CD14-positive monocyte (primary cell): ENCODE results near the gene TMEM209. TPM values are rescaled to one million over a fixed set of nuclear protein-coding genes. Genes with fewer than 3 reads are reported as not detected.

Experiments
- DNase-seq, 3 donors: peaks; one replicate each; pipeline ENCODE4 v3.0.0-alpha.2; 2011 to 2022
- H2AFZ ChIP-seq: 2 replicates; pipeline ENCODE4 v1.6.0; 2012; ENCODE audit warnings: mild to moderate bottlenecking, low read depth, low read length, inconsistent platforms; ENCODE audit not compliant: insufficient read depth, poor library complexity, severe bottlenecking
- H3K27ac ChIP-seq, 2 donors: 1 replicate in 1 of 2; 2 replicates in 1 of 2; pipeline ENCODE4 v1.5.1; 2012 to 2013; ENCODE audit warnings: low read length in 2 of 2, control low read depth in 1 of 2, inconsistent platforms in 1 of 2, low read depth in 1 of 2, mild to moderate bottlenecking in 1 of 2
- H3K27me3 ChIP-seq, 2 donors: one replicate each; pipeline versions ENCODE4 v1.6.0 to v1.6.1; 2011 to 2013; ENCODE audit warnings: low read length in 2 of 2; ENCODE audit not compliant: control insufficient read depth in 2 of 2, insufficient read depth in 2 of 2
- H3K36me3 ChIP-seq, 2 donors: replicated peaks in 1 of 2; 1 replicate in 1 of 2; 2 replicates in 1 of 2; pipeline versions ENCODE4 v1.5.1 to v1.6.1; 2012 to 2013; ENCODE audit warnings: low read length in 2 of 2, control low read depth in 1 of 2, inconsistent platforms in 1 of 2, mild to moderate bottlenecking in 1 of 2; ENCODE audit not compliant: insufficient read depth in 2 of 2, control insufficient read depth in 1 of 2
- H3K4me1 ChIP-seq, 2 donors: 1 replicate in 1 of 2; 2 replicates in 1 of 2; pipeline versions ENCODE4 v1.5.1 to v1.6.1; 2012 to 2013; ENCODE audit warnings: low read length in 2 of 2, control low read depth in 1 of 2, inconsistent platforms in 1 of 2, mild to moderate bottlenecking in 1 of 2, moderate library complexity in 1 of 2; ENCODE audit not compliant: insufficient read depth in 2 of 2, control insufficient read depth in 1 of 2
- H3K4me2 ChIP-seq: replicated peaks from 2 replicates; pipeline ENCODE3; 2012; ENCODE audit warnings: low read length, moderate library complexity, mild to moderate bottlenecking; ENCODE audit not compliant: poor library complexity, severe bottlenecking; ENCODE audit errors: extremely low read depth
- H3K4me3 ChIP-seq, 3 experiments: fragments of 200-600 bp in 1 of 3; sonication (generic) in 1 of 3; replicated peaks in 1 of 3; 1 replicate in 2 of 3; 2 replicates in 1 of 3; pipeline ENCODE4 v1.5.1; 2011 to 2013; ENCODE audit warnings: low read length in 3 of 3, mild to moderate bottlenecking in 3 of 3, control low read depth in 2 of 3, low read depth in 2 of 3, inconsistent platforms in 1 of 3, moderate library complexity in 1 of 3
- H3K79me2 ChIP-seq: 2 replicates; pipeline ENCODE4 v1.6.0; 2012; ENCODE audit warnings: mild to moderate bottlenecking, control low read depth, inconsistent platforms, low read length, moderate library complexity; ENCODE audit not compliant: insufficient read depth
- H3K9ac ChIP-seq: 2 replicates; pipeline ENCODE4 v1.6.0; 2017; ENCODE audit warnings: low read length, mild to moderate bottlenecking; ENCODE audit not compliant: insufficient read depth, poor library complexity, severe bottlenecking
- H3K9me3 ChIP-seq, 2 donors: replicated peaks in 1 of 2; 1 replicate in 1 of 2; 2 replicates in 1 of 2; pipeline versions ENCODE4 v1.5.1 to v1.6.1; 2012 to 2013; ENCODE audit warnings: low read length in 2 of 2, control low read depth in 1 of 2; ENCODE audit not compliant: control insufficient read depth in 1 of 2, insufficient read depth in 1 of 2
- H4K20me1 ChIP-seq: 2 replicates; pipeline ENCODE4 v1.6.0; 2012; ENCODE audit warnings: mild to moderate bottlenecking, low read length, control low read depth, moderate library complexity; ENCODE audit not compliant: insufficient read depth
- H3K27ac Mint-ChIP-seq, 7 donors: one replicate each; pipeline ENCODE4 v1.8.0; 2020; ENCODE audit warnings: mild to moderate bottlenecking in 7 of 7, mixed read lengths in 7 of 7, moderate library complexity in 6 of 7, inconsistent platforms in 2 of 7
- H3K27me3 Mint-ChIP-seq, 3 donors: one replicate each; pipeline ENCODE4 v1.8.0; 2021 to 2022; ENCODE audit warnings: low read depth in 3 of 3, mild to moderate bottlenecking in 3 of 3, mixed read lengths in 3 of 3, moderate library complexity in 3 of 3, inconsistent platforms in 1 of 3
- H3K36me3 Mint-ChIP-seq, 2 donors: one replicate each; pipeline ENCODE4 v1.8.0; 2020; ENCODE audit warnings: mixed read lengths in 2 of 2, inconsistent platforms in 1 of 2, mild to moderate bottlenecking in 1 of 2
- H3K4me1 Mint-ChIP-seq: one replicate; pipeline ENCODE4 v1.8.0; 2020; ENCODE audit warnings: mild to moderate bottlenecking, mixed read lengths
- H3K4me3 Mint-ChIP-seq, 2 donors: one replicate each; pipeline ENCODE4 v1.8.0; 2020; ENCODE audit warnings: mild to moderate bottlenecking in 2 of 2, mixed read lengths in 2 of 2, moderate library complexity in 1 of 2
- H3K9me3 Mint-ChIP-seq, 7 donors: one replicate each; pipeline ENCODE4 v1.8.0; 2020 to 2022; ENCODE audit warnings: mixed read lengths in 7 of 7, mild to moderate bottlenecking in 6 of 7, moderate library complexity in 6 of 7, inconsistent platforms in 2 of 7
- CTCF ChIP-seq: fragments of 200-600 bp; IDR thresholded peaks from one replicate; pipeline ENCODE4 v1.8.0; 2022; ENCODE audit warnings: antibody characterized with exemption, mild to moderate bottlenecking
- WGBS: methylation state at CpG from one replicate; pipeline ENCODE4 v1.1.5; 2013; ENCODE audit warnings: missing lambda C conversion rate; ENCODE audit not compliant: insufficient coverage; 5-methylcytosine and 5-hydroxymethylcytosine counted together
- intact Hi-C, 2 donors: fragments of 100-400 bp; cut with micrococcal nuclease; formaldehyde crosslinking; loops; one replicate each; pipeline versions ENCODE4 v1.15.0 to v1.15.1; 2023
- polyA plus RNA-seq, 3 donors: library from polyadenylated mRNA; depleted of rRNA in 1 of 3; unstranded in 2 of 3; stranded (reverse) in 1 of 3; fragments of 300-500 nt in 2 of 3; fragments of >200 nt in 1 of 3; fragmentation: Illumina TruSeq in 2 of 3; gene quantifications; 1 replicate in 2 of 3; 2 replicates in 1 of 3; pipeline ENCODE4 v1.2.3, GENCODE V29; 2012 to 2021

TMEM209 gene
- polyA plus RNA-seq, 3 donors: 7.7 to 16.7 (median 9.6) TPM

- no peak overlapping the region for H3K27ac ChIP-seq
- H4K20me1 ChIP-seq: no peaks in the 10 kb centered on the region
- no peaks in the 10 kb centered on the region for H3K4me1 Mint-ChIP-seq
- H3K36me3 ChIP-seq: peaks cover 73 to 95% of the 10 kb centered on the region in 2 donors
- intact Hi-C loops: no loop called here
- no peaks in the 10 kb centered on the region for H3K27me3 ChIP-seq
- DNase-seq: no peak
- no peaks in the 10 kb centered on the region for H3K27me3 Mint-ChIP-seq
- no peak overlapping the region for H3K9ac ChIP-seq
- H3K9me3 Mint-ChIP-seq: no peaks in the 10 kb centered on the region
- WGBS: 100% methylated on average over 1 of the region's 7 CpGs
- no peaks in the 10 kb centered on the region for H3K79me2 ChIP-seq
- no peak overlapping the region for H2AFZ ChIP-seq
- peaks cover 73 to 85% of the 10 kb centered on the region in 2 donors for H3K36me3 Mint-ChIP-seq
- no peak overlapping the region for H3K4me3 Mint-ChIP-seq
- H3K9me3 ChIP-seq: no peaks in the 10 kb centered on the region
- no peak for TF ChIP-seq CTCF
- no peak overlapping the region for H3K4me2 ChIP-seq
- no peak overlapping the region for H3K4me3 ChIP-seq
- no peaks in the 10 kb centered on the region for H3K4me1 ChIP-seq
- no peak overlapping the region for H3K27ac Mint-ChIP-seq
Measured at GRCh38 chr7:130133029-130133782, 72.0 kb downstream of the TMEM209 start.

GRCh38 chr7:130131964-130132875, 73.0 kb downstream of the TMEM209 start:
- Histone ChIP-seq H3K27me3 (no peaks in the 10 kb centered on the region), H4K20me1 (no peaks in the 10 kb centered on the region), H3K79me2 (no peaks in the 10 kb centered on the region), H3K9ac (no peak overlapping the region), H3K9me3 (no peaks in the 10 kb centered on the region), H3K4me1 (no peaks in the 10 kb centered on the region), H2AFZ (no peak overlapping the region), H3K4me2 (no peak overlapping the region), H3K4me3 (no peak overlapping the region), H3K36me3 (peaks cover 79 to 97% of the 10 kb centered on the region in 2 donors), H3K27ac (no peak overlapping the region)
- no peak overlapping the region for H3K4me3 Mint-ChIP-seq
- intact Hi-C loops: no loop called here
- WGBS: 98% methylated on average over 4 of the region's 12 CpGs
- DNase-seq: no peak
- peaks cover 76 to 85% of the 10 kb centered on the region in 2 donors for H3K36me3 Mint-ChIP-seq
- TF ChIP-seq CTCF: no peak
- H3K9me3 Mint-ChIP-seq: no peaks in the 10 kb centered on the region
- H3K4me1 Mint-ChIP-seq: no peaks in the 10 kb centered on the region
- H3K27me3 Mint-ChIP-seq: no peaks in the 10 kb centered on the region
- peak overlapping the region in 1 of 7 donors; percentile 27 for H3K27ac Mint-ChIP-seq
